Naive B cell (primary cell): ENCODE results near the gene TMEM245. TPM values are rescaled to one million over a fixed set of nuclear protein-coding genes. Genes with fewer than 3 reads are reported as not detected.
A peak's percentile ranks its signal among the peaks of the same experiment; 100 is the strongest.
"Not testable (repeated sequence)": the region's sequence is repeated elsewhere in the genome, so short reads cannot be mapped to it uniquely, and the experiment has no call there.

Experiments
- ATAC-seq, 2 donors: fragments of 150-1000 bp; cut with Tn5 transposase; 2 replicates each; pipeline ENCODE4 v1.10.0; 2021; ENCODE audit warnings: low read depth in 2 of 2, mild to moderate bottlenecking in 2 of 2, moderate library complexity in 2 of 2
- DNase-seq: peaks from one replicate; pipeline ENCODE4 v3.0.0; 2022
- H3K27ac Mint-ChIP-seq, 6 donors: one replicate each; pipeline ENCODE4 v1.8.0; 2020 to 2022; ENCODE audit warnings: mild to moderate bottlenecking in 6 of 6, mixed read lengths in 6 of 6, moderate library complexity in 5 of 6, inconsistent platforms in 2 of 6
- H3K27me3 Mint-ChIP-seq, 3 donors: one replicate each; pipeline ENCODE4 v1.8.0; 2021 to 2022; ENCODE audit warnings: mixed read lengths in 3 of 3, mild to moderate bottlenecking in 1 of 3
- H3K36me3 Mint-ChIP-seq, 2 donors: one replicate each; pipeline ENCODE4 v1.8.0; 2020 to 2022; ENCODE audit warnings: mixed read lengths in 2 of 2, inconsistent platforms in 1 of 2, mild to moderate bottlenecking in 1 of 2
- H3K4me1 Mint-ChIP-seq, 3 donors: one replicate each; pipeline ENCODE4 v1.8.0; 2020 to 2022; ENCODE audit warnings: mixed read lengths in 3 of 3, inconsistent platforms in 1 of 3, mild to moderate bottlenecking in 1 of 3, moderate library complexity in 1 of 3
- H3K4me3 Mint-ChIP-seq, 8 donors: one replicate each; pipeline ENCODE4 v1.8.0; 2020 to 2022; ENCODE audit warnings: mild to moderate bottlenecking in 8 of 8, mixed read lengths in 8 of 8, moderate library complexity in 8 of 8, inconsistent platforms in 2 of 8
- H3K9me3 Mint-ChIP-seq, 7 donors: one replicate each; pipeline ENCODE4 v1.8.0; 2020 to 2022; ENCODE audit warnings: mixed read lengths in 7 of 7, mild to moderate bottlenecking in 5 of 7, inconsistent platforms in 2 of 7, moderate library complexity in 1 of 7
- polyA plus RNA-seq, 6 donors: library from polyadenylated mRNA; unstranded; fragments of 300-500 nt; fragmentation: Illumina TruSeq; gene quantifications; one replicate each; pipeline ENCODE4 v1.2.3, GENCODE V29; 2021; ENCODE audit warnings: low read depth in 6 of 6

TMEM245 gene
- polyA plus RNA-seq, 6 donors from 2014 or later = 11.6 to 34.3 (median 15.9) TPM

GRCh38 chr9:109150925-109151545 is 31.3 kb upstream of the TMEM245 start:
- Mint-ChIP-seq H3K27ac (no peak overlapping the region), H3K4me3 (no peak overlapping the region), H3K4me1 (no peaks in the 10 kb centered on the region)

GRCh38 chr9:109149722-109150121 is 30.0 kb upstream of the TMEM245 start:
- no peak overlapping the region for H3K27ac Mint-ChIP-seq
- H3K9me3 Mint-ChIP-seq = peaks cover 0 to 29% (median 24%) of the 10 kb centered on the region in 7 donors
- H3K4me1 Mint-ChIP-seq = no peaks in the 10 kb centered on the region
- no peak overlapping the region for H3K4me3 Mint-ChIP-seq
- DNase-seq (no peak), ATAC-seq (no peak)
- H3K27me3 Mint-ChIP-seq = peaks cover 5 to 31% (median 7%) of the 10 kb centered on the region in 3 donors
- peaks cover 0 to 17% of the 10 kb centered on the region in 2 donors for H3K36me3 Mint-ChIP-seq

More at GRCh38 chr9:109150925-109151545, 31.3 kb upstream of the TMEM245 start:
- Mint-ChIP-seq H3K9me3 (peaks cover 0 to 32% (median 26%) of the 10 kb centered on the region in 7 donors), H3K27me3 (peaks cover 6 to 25% (median 7%) of the 10 kb centered on the region in 3 donors), H3K36me3 (peaks cover 0 to 17% of the 10 kb centered on the region in 2 donors)
- DNase-seq (no peak), ATAC-seq (no peak)

GRCh38 chr9:109149089-109149488 is 29.3 kb upstream of the TMEM245 start:
- Mint-ChIP-seq H3K27ac (no peak overlapping the region), H3K4me3 (no peak overlapping the region), H3K27me3 (peaks cover 5 to 30% (median 7%) of the 10 kb centered on the region in 3 donors), H3K9me3 (peaks cover 0 to 23% (median 17%) of the 10 kb centered on the region in 7 donors), H3K4me1 (no peaks in the 10 kb centered on the region), H3K36me3 (peaks cover 0 to 12% of the 10 kb centered on the region in 2 donors)
- no peak for ATAC-seq
- no peak for DNase-seq

GRCh38 chr9:109145051-109145450 is 25.3 kb upstream of the TMEM245 start:
- no peak for ATAC-seq
- no peaks in the 10 kb centered on the region for H3K9me3 Mint-ChIP-seq
- H3K36me3 Mint-ChIP-seq = no peaks in the 10 kb centered on the region
- H3K4me3 Mint-ChIP-seq = no peak overlapping the region
- H3K27ac Mint-ChIP-seq = no peak overlapping the region
- H3K27me3 Mint-ChIP-seq = peaks cover 5 to 38% (median 11%) of the 10 kb centered on the region in 3 donors
- no peaks in the 10 kb centered on the region for H3K4me1 Mint-ChIP-seq
- no peak for DNase-seq

GRCh38 chr9:109143881-109144562 is 24.3 kb upstream of the TMEM245 start:
- Mint-ChIP-seq H3K27ac (no peak overlapping the region), H3K36me3 (no peaks in the 10 kb centered on the region), H3K27me3 (peaks cover 5 to 38% (median 11%) of the 10 kb centered on the region in 3 donors), H3K9me3 (no peaks in the 10 kb centered on the region), H3K4me1 (no peaks in the 10 kb centered on the region), H3K4me3 (no peak overlapping the region)
- DNase-seq (no peak), ATAC-seq (no peak)

- H3K36me3 Mint-ChIP-seq = no peaks in the 10 kb centered on the region
- H3K4me1 Mint-ChIP-seq = no peaks in the 10 kb centered on the region
- peak overlapping the region in 1 of 6 donors; percentile 1 for H3K27ac Mint-ChIP-seq
- DNase-seq = no peak
- H3K27me3 Mint-ChIP-seq = peaks cover 0 to 23% (median 9%) of the 10 kb centered on the region in 3 donors
- no peaks in the 10 kb centered on the region for H3K9me3 Mint-ChIP-seq
- ATAC-seq = no peak
- no peak overlapping the region for H3K4me3 Mint-ChIP-seq
These were observed 21.6 kb upstream of the TMEM245 start for GRCh38 chr9:109141375-109141774.

GRCh38 chr9:109139851-109140250 is 20.1 kb upstream of the TMEM245 start:
- no peak overlapping the region for H3K4me3 Mint-ChIP-seq
- H3K36me3 Mint-ChIP-seq = no peaks in the 10 kb centered on the region
- H3K9me3 Mint-ChIP-seq = no peaks in the 10 kb centered on the region
- peak overlapping the region in 1 of 6 donors; percentile 13 for H3K27ac Mint-ChIP-seq
- DNase-seq (no peak), ATAC-seq (no peak)
- no peaks in the 10 kb centered on the region for H3K4me1 Mint-ChIP-seq
- peaks cover 0 to 11% (median 8%) of the 10 kb centered on the region in 3 donors for H3K27me3 Mint-ChIP-seq

- peaks cover 0 to 8% (median 4%) of the 10 kb centered on the region in 3 donors for H3K27me3 Mint-ChIP-seq
- H3K4me1 Mint-ChIP-seq = no peaks in the 10 kb centered on the region
- DNase-seq (no peak), ATAC-seq (no peak)
- no peak overlapping the region for H3K4me3 Mint-ChIP-seq
- H3K9me3 Mint-ChIP-seq = no peaks in the 10 kb centered on the region
- no peak overlapping the region for H3K27ac Mint-ChIP-seq
- H3K36me3 Mint-ChIP-seq = no peaks in the 10 kb centered on the region
These were observed 18.7 kb upstream of the TMEM245 start for GRCh38 chr9:109138421-109138820.

- Mint-ChIP-seq H3K27ac (no peak overlapping the region), H3K9me3 (no peaks in the 10 kb centered on the region), H3K4me3 (no peak overlapping the region), H3K36me3 (no peaks in the 10 kb centered on the region), H3K4me1 (no peaks in the 10 kb centered on the region), H3K27me3 (peaks cover 0 to 4% (median 0%) of the 10 kb centered on the region in 3 donors)
- DNase-seq = no peak
- ATAC-seq = no peak
These were observed 14.4 kb upstream of the TMEM245 start for GRCh38 chr9:109134167-109134578.

GRCh38 chr9:109133533-109133932 is 13.8 kb upstream of the TMEM245 start:
- Mint-ChIP-seq H3K27ac (no peak overlapping the region), H3K4me3 (no peak overlapping the region), H3K36me3 (no peaks in the 10 kb centered on the region), H3K27me3 (peaks cover 0 to 4% (median 0%) of the 10 kb centered on the region in 3 donors), H3K9me3 (no peaks in the 10 kb centered on the region), H3K4me1 (no peaks in the 10 kb centered on the region)
- DNase-seq = no peak
- no peak for ATAC-seq

- Mint-ChIP-seq H3K27ac (no peak overlapping the region), H3K9me3 (no peaks in the 10 kb centered on the region), H3K4me3 (no peak overlapping the region), H3K27me3 (peaks cover 0 to 4% (median 0%) of the 10 kb centered on the region in 3 donors), H3K36me3 (no peaks in the 10 kb centered on the region), H3K4me1 (no peaks in the 10 kb centered on the region)
- DNase-seq (no peak), ATAC-seq (no peak)
These were observed 12.8 kb upstream of the TMEM245 start for GRCh38 chr9:109132567-109133021.

- no peaks in the 10 kb centered on the region for H3K4me1 Mint-ChIP-seq
- no peak for ATAC-seq
- no peak overlapping the region for H3K4me3 Mint-ChIP-seq
- no peaks in the 10 kb centered on the region for H3K9me3 Mint-ChIP-seq
- DNase-seq = no peak
- no peaks in the 10 kb centered on the region for H3K27me3 Mint-ChIP-seq
- peak overlapping the region in 1 of 6 donors; percentile 2 for H3K27ac Mint-ChIP-seq
- H3K36me3 Mint-ChIP-seq = no peaks in the 10 kb centered on the region
These were observed 9.9 kb upstream of the TMEM245 start for GRCh38 chr9:109129470-109130197.

- not testable (repeated sequence) for H3K9me3 Mint-ChIP-seq, H3K36me3 Mint-ChIP-seq, ATAC-seq, H3K4me3 Mint-ChIP-seq, H3K27me3 Mint-ChIP-seq, H3K4me1 Mint-ChIP-seq, H3K27ac Mint-ChIP-seq, DNase-seq
These were observed 6.9 kb upstream of the TMEM245 start for GRCh38 chr9:109126671-109127070.
